ENCODE data around the gene ADRB1.

- no peak for TF ChIP-seq POLR2A (IDR thresholded peaks at IDR 0.05)
- no peak for TF ChIP-seq CTCF (IDR thresholded peaks at IDR 0.05)
Measured at GRCh38 chr10:114002422-114002821, 41.2 kb upstream of the ADRB1 start.

All from breast epithelium (tissue), 3 donors.